Central memory CD8-positive, alpha-beta T cell (primary cell): ENCODE measurements around the gene USP54.
"Not testable (repeated sequence)": the region's sequence is repeated elsewhere in the genome, so short reads cannot be mapped to it uniquely, and the experiment has no call there.

Experiments
- ATAC-seq: fragments of 150-1000 bp; cut with Tn5 transposase; replicated peaks from 2 replicates; pipeline ENCODE4 v1.10.0; 2022; ENCODE audit warnings: mild to moderate bottlenecking, moderate FRiP score, moderate number of reproducible peaks; ENCODE audit not compliant: poor library complexity, severe bottlenecking; ENCODE audit errors: extremely low read depth
- DNase-seq, 2 donors: peaks; one replicate each; pipeline ENCODE4 v3.0.0; 2021; ENCODE audit warnings: low spot score in 2 of 2
- H3K27ac Mint-ChIP-seq: one replicate; pipeline ENCODE4 v1.8.0; 2022; ENCODE audit warnings: low read depth, mild to moderate bottlenecking, moderate library complexity, mixed read lengths
- H3K27me3 Mint-ChIP-seq: one replicate; pipeline ENCODE4 v1.8.0; 2022; ENCODE audit warnings: mixed read lengths
- H3K36me3 Mint-ChIP-seq: one replicate; pipeline ENCODE4 v1.8.0; 2022; ENCODE audit warnings: mild to moderate bottlenecking, moderate library complexity, mixed read lengths; ENCODE audit not compliant: insufficient read depth
- H3K4me1 Mint-ChIP-seq: one replicate; pipeline ENCODE4 v1.8.0; 2022; ENCODE audit warnings: mixed read lengths
- H3K4me3 Mint-ChIP-seq: one replicate; pipeline ENCODE4 v1.8.0; 2022; ENCODE audit warnings: mild to moderate bottlenecking, moderate library complexity, mixed read lengths
- H3K9me3 Mint-ChIP-seq: one replicate; pipeline ENCODE4 v1.8.0; 2022; ENCODE audit warnings: mixed read lengths

USP54 gene

GRCh38 chr10:73584737-73585136 is 6.4 kb downstream of the USP54 start:
- no peaks in the 10 kb centered on the region for H3K4me1 Mint-ChIP-seq
- H3K9me3 Mint-ChIP-seq = no peaks in the 10 kb centered on the region
- ATAC-seq = no peak
- H3K4me3 Mint-ChIP-seq = no peak overlapping the region
- no peak for DNase-seq
- no peaks in the 10 kb centered on the region for H3K27me3 Mint-ChIP-seq
- H3K27ac Mint-ChIP-seq = no peak overlapping the region
- H3K36me3 Mint-ChIP-seq = no peaks in the 10 kb centered on the region

- Mint-ChIP-seq H3K27ac (peak overlapping the region; percentile 27), H3K4me3 (no peak overlapping the region)
- ATAC-seq = no peak
Measured at GRCh38 chr10:73581918-73582317, 9.2 kb downstream of the USP54 start.

GRCh38 chr10:73578927-73579326 is 12.2 kb downstream of the USP54 start:
- H3K27ac Mint-ChIP-seq, H3K36me3 Mint-ChIP-seq, H3K4me1 Mint-ChIP-seq, DNase-seq, ATAC-seq, H3K27me3 Mint-ChIP-seq, H3K9me3 Mint-ChIP-seq, H3K4me3 Mint-ChIP-seq: not testable (repeated sequence)

More at GRCh38 chr10:73581918-73582317, 9.2 kb downstream of the USP54 start:
- DNase-seq = no peak
- H3K9me3 Mint-ChIP-seq = no peaks in the 10 kb centered on the region
- H3K36me3 Mint-ChIP-seq = no peaks in the 10 kb centered on the region
- no peaks in the 10 kb centered on the region for H3K27me3 Mint-ChIP-seq
- no peaks in the 10 kb centered on the region for H3K4me1 Mint-ChIP-seq

GRCh38 chr10:73577788-73578187 is 13.4 kb downstream of the USP54 start:
- DNase-seq = no peak
- no peaks in the 10 kb centered on the region for H3K4me1 Mint-ChIP-seq
- H3K36me3 Mint-ChIP-seq = no peaks in the 10 kb centered on the region
- H3K27ac Mint-ChIP-seq = no peak overlapping the region
- no peak overlapping the region for H3K4me3 Mint-ChIP-seq
- no peaks in the 10 kb centered on the region for H3K9me3 Mint-ChIP-seq
- no peaks in the 10 kb centered on the region for H3K27me3 Mint-ChIP-seq
- ATAC-seq = no peak

- Mint-ChIP-seq H3K27ac (no peak overlapping the region), H3K9me3 (no peaks in the 10 kb centered on the region), H3K4me3 (no peak overlapping the region), H3K36me3 (no peaks in the 10 kb centered on the region), H3K4me1 (no peaks in the 10 kb centered on the region), H3K27me3 (no peaks in the 10 kb centered on the region)
- DNase-seq (no peak), ATAC-seq (no peak)
Measured at GRCh38 chr10:73576890-73577591, 14.1 kb downstream of the USP54 start.

GRCh38 chr10:73576178-73576889 is 14.8 kb downstream of the USP54 start:
- no peaks in the 10 kb centered on the region for H3K4me1 Mint-ChIP-seq

GRCh38 chr10:73567025-73567424 is 24.1 kb downstream of the USP54 start:
- not testable (repeated sequence) for ATAC-seq, H3K4me1 Mint-ChIP-seq, H3K4me3 Mint-ChIP-seq, H3K27ac Mint-ChIP-seq, H3K36me3 Mint-ChIP-seq, DNase-seq, H3K27me3 Mint-ChIP-seq, H3K9me3 Mint-ChIP-seq

More at GRCh38 chr10:73576178-73576889, 14.8 kb downstream of the USP54 start:
- no peak overlapping the region for H3K4me3 Mint-ChIP-seq
- no peaks in the 10 kb centered on the region for H3K27me3 Mint-ChIP-seq
- H3K27ac Mint-ChIP-seq = no peak overlapping the region
- DNase-seq (no peak), ATAC-seq (no peak)
- no peaks in the 10 kb centered on the region for H3K36me3 Mint-ChIP-seq
- H3K9me3 Mint-ChIP-seq = no peaks in the 10 kb centered on the region

GRCh38 chr10:73561192-73561591 is 29.9 kb downstream of the USP54 start:
- Mint-ChIP-seq H3K27me3 (no peaks in the 10 kb centered on the region), H3K9me3 (no peaks in the 10 kb centered on the region), H3K27ac (no peak overlapping the region), H3K4me3 (no peak overlapping the region), H3K4me1 (no peaks in the 10 kb centered on the region), H3K36me3 (no peaks in the 10 kb centered on the region)
- DNase-seq = no peak
- ATAC-seq = no peak

GRCh38 chr10:73559590-73559989 is 31.6 kb downstream of the USP54 start:
- no peaks in the 10 kb centered on the region for H3K36me3 Mint-ChIP-seq
- no peak overlapping the region for H3K4me3 Mint-ChIP-seq
- no peaks in the 10 kb centered on the region for H3K4me1 Mint-ChIP-seq
- no peaks in the 10 kb centered on the region for H3K27me3 Mint-ChIP-seq
- H3K9me3 Mint-ChIP-seq = no peaks in the 10 kb centered on the region
- no peak for ATAC-seq
- H3K27ac Mint-ChIP-seq = no peak overlapping the region
- DNase-seq = no peak

GRCh38 chr10:73556855-73557254 is 34.3 kb downstream of the USP54 start:
- no peaks in the 10 kb centered on the region for H3K36me3 Mint-ChIP-seq
- H3K9me3 Mint-ChIP-seq = no peaks in the 10 kb centered on the region
- ATAC-seq (no peak), DNase-seq (no peak)
- no peak overlapping the region for H3K4me3 Mint-ChIP-seq
- H3K27me3 Mint-ChIP-seq = no peaks in the 10 kb centered on the region
- H3K27ac Mint-ChIP-seq = no peak overlapping the region
- no peaks in the 10 kb centered on the region for H3K4me1 Mint-ChIP-seq

GRCh38 chr10:73554721-73555120 is 36.4 kb downstream of the USP54 start:
- no peaks in the 10 kb centered on the region for H3K9me3 Mint-ChIP-seq
- ATAC-seq (no peak), DNase-seq (no peak)
- H3K27me3 Mint-ChIP-seq = no peaks in the 10 kb centered on the region
- no peaks in the 10 kb centered on the region for H3K36me3 Mint-ChIP-seq
- no peaks in the 10 kb centered on the region for H3K4me1 Mint-ChIP-seq
- peak overlapping the region; percentile 62 for H3K27ac Mint-ChIP-seq
- H3K4me3 Mint-ChIP-seq = no peak overlapping the region

GRCh38 chr10:73553761-73554160 is 37.4 kb downstream of the USP54 start:
- Mint-ChIP-seq H3K27ac (no peak overlapping the region), H3K9me3 (no peaks in the 10 kb centered on the region)

More at GRCh38 chr10:73553761-73554160, 37.4 kb downstream of the USP54 start:
- no peaks in the 10 kb centered on the region for H3K36me3 Mint-ChIP-seq
- H3K27me3 Mint-ChIP-seq = no peaks in the 10 kb centered on the region
- ATAC-seq (no peak), DNase-seq (no peak)
- no peak overlapping the region for H3K4me3 Mint-ChIP-seq
- H3K4me1 Mint-ChIP-seq = no peaks in the 10 kb centered on the region
